GM12864 (cell line): Measurements from ENCODE around the gene EMP2.

Source experiments
- DNase-seq: peaks from one replicate; pipeline ENCODE4 v3.0.0-alpha.2; 2011; ENCODE audit warnings: low read depth
- H3K4me3 ChIP-seq: 2 replicates; pipeline ENCODE4 v1.5.1; 2011; ENCODE audit warnings: mild to moderate bottlenecking, low read depth, low read length, control low read depth
- CTCF ChIP-seq: IDR thresholded peaks from 2 replicates; pipeline ENCODE4 v1.5.1; 2011; ENCODE audit warnings: low read depth, mild to moderate bottlenecking, moderate library complexity, low read length, control low read depth, inconsistent platforms; ENCODE audit errors: missing control alignments

The EMP2 gene

GRCh38 chr16:10521681-10522274, 58.6 kb downstream of the EMP2 start:
- TF ChIP-seq CTCF, result peak; percentile 79
- no peak overlapping the region for H3K4me3 ChIP-seq
- DNase-seq, result no peak

GRCh38 chr16:10520869-10521578, 59.4 kb downstream of the EMP2 start:
- H3K4me3 ChIP-seq, result no peak overlapping the region
- no peak for DNase-seq
- TF ChIP-seq CTCF, result no peak

- no peak for TF ChIP-seq CTCF
Observed at GRCh38 chr16:10519929-10520868, 60.2 kb downstream of the EMP2 start.

GRCh38 chr16:10519297-10519696, 61.1 kb downstream of the EMP2 start:
- TF ChIP-seq CTCF, result no peak
- H3K4me3 ChIP-seq, result no peak overlapping the region
- DNase-seq, result no peak

More at GRCh38 chr16:10519929-10520868, 60.2 kb downstream of the EMP2 start:
- no peak overlapping the region for H3K4me3 ChIP-seq
- DNase-seq, result no peak

- no peak for DNase-seq
- H3K4me3 ChIP-seq, result no peak overlapping the region
- TF ChIP-seq CTCF, result no peak
Observed at GRCh38 chr16:10518479-10519041, 61.8 kb downstream of the EMP2 start.

GRCh38 chr16:10517868-10518267, 62.5 kb downstream of the EMP2 start:
- no peak for TF ChIP-seq CTCF
- no peak for DNase-seq
- H3K4me3 ChIP-seq, result no peak overlapping the region
